Measurements from ENCODE around the gene SHE.

DNA sequence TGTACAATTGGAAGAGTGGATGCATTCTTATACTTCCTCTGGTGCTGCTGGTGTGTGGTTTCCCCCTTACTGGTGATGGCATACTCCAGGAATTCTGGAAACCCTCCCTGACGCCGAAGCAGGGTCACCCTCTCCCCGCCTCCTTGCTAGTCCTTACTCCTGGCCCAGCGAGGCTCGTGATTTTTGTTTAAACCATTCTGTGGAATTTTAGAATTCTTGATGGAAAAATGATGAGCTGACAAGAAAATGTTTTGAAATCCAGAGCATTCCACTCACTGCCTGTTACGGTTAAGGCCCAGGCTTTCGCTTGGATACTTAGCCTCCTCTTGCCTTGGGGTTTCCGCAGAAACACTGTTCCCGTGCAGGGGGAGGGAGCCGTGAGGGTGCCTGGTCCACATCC lies 55.9 kb downstream of the SHE start:
- TF ChIP-seq, protein P1, sequence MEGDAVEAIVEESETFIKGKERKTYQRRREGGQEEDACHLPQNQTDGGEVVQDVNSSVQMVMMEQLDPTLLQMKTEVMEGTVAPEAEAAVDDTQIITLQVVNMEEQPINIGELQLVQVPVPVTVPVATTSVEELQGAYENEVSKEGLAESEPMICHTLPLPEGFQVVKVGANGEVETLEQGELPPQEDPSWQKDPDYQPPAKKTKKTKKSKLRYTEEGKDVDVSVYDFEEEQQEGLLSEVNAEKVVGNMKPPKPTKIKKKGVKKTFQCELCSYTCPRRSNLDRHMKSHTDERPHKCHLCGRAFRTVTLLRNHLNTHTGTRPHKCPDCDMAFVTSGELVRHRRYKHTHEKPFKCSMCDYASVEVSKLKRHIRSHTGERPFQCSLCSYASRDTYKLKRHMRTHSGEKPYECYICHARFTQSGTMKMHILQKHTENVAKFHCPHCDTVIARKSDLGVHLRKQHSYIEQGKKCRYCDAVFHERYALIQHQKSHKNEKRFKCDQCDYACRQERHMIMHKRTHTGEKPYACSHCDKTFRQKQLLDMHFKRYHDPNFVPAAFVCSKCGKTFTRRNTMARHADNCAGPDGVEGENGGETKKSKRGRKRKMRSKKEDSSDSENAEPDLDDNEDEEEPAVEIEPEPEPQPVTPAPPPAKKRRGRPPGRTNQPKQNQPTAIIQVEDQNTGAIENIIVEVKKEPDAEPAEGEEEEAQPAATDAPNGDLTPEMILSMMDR (IDR thresholded peaks at IDR 0.05), result no peak
- no peak for TF ChIP-seq POLR2A (IDR thresholded peaks at IDR 0.05)

All from body of pancreas (tissue), 4 donors.